Measurements from ENCODE around the gene ZNF175. TPM values are rescaled to one million over a fixed set of nuclear protein-coding genes. Genes with fewer than 3 reads are reported as not detected.

ZNF175 gene
- total and polyA plus RNA-seq, 10 of the 15 experiments (the other 5 are each of a cell fraction or from before 2014, with no cell fraction given): 1.5 to 12.0 (median 4.1) TPM

DNA sequence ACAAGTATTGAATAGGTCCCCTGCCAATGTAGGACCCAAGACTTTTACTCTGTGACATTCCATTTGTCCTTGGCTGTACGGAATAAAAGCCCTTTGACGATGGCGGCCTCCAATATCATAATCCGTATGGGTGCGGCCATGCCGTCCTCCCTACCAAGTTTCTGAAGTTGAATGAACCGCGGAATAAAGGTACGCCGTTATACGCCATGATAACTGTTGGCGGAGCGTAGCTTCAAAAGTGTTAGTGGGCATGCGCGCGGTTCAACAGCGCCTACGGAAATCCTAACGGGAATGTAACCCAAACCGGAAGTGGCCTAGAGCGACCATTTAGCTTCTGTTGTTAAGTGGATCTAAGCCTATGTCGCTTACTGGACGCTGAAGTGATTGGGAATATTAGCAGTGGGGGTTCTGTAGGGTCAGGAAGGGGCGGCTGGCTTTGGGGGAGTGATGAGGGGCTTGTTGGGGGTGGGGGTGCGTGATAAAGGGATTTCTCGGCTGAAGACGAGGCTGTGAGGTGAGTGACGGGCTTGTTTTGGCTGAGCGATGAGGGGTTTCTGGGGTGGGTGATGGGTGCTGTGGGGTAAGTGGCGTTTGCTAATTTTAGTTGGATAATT is at the start of gene ZNF175 (continued):
- TF ChIP-seq, protein P1, sequence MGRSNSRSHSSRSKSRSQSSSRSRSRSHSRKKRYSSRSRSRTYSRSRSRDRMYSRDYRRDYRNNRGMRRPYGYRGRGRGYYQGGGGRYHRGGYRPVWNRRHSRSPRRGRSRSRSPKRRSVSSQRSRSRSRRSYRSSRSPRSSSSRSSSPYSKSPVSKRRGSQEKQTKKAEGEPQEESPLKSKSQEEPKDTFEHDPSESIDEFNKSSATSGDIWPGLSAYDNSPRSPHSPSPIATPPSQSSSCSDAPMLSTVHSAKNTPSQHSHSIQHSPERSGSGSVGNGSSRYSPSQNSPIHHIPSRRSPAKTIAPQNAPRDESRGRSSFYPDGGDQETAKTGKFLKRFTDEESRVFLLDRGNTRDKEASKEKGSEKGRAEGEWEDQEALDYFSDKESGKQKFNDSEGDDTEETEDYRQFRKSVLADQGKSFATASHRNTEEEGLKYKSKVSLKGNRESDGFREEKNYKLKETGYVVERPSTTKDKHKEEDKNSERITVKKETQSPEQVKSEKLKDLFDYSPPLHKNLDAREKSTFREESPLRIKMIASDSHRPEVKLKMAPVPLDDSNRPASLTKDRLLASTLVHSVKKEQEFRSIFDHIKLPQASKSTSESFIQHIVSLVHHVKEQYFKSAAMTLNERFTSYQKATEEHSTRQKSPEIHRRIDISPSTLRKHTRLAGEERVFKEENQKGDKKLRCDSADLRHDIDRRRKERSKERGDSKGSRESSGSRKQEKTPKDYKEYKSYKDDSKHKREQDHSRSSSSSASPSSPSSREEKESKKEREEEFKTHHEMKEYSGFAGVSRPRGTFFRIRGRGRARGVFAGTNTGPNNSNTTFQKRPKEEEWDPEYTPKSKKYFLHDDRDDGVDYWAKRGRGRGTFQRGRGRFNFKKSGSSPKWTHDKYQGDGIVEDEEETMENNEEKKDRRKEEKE (IDR thresholded peaks at IDR 0.05): no peak
- TF ChIP-seq KDM1A (IDR thresholded peaks at IDR 0.05; ENCODE audit: borderline replicate concordance) (no peak), IKZF1 (conservative IDR thresholded peaks at IDR 0.05) (peak; percentile 100)

DNA sequence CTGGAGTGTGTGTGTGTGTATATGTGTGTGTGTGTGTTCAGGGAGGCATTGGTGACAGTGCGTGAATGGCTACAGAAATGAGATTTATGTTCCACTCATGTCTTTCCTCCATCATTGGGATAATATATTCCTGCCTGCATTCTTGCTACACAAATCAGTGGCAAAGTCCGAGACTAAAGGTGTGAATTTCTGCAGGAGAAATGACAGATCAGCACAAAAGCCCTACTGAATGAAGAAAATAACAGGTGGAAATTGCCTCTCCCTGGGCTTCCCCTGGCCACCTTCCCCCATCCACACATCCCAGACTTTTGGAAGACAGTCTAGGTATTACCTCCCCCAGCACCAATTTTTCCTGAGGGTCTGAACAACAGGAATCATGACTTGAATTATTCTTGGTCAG is 49.7 kb upstream of the ZNF175 start:
- intact Hi-C loops (cut with micrococcal nuclease; ENCODE audit: unreplicated experiment) (no loop called here), in situ Hi-C loops (cut with MboI) (no loop called here)
- Histone ChIP-seq H3K4me3 (no peak overlapping the region), H3K4me2 (ENCODE audit: control insufficient read depth, insufficient read depth) (no peak overlapping the region), H3K27me3 (replicated peaks in 1 of 2; ENCODE audit: control insufficient read depth in 2 of 2, insufficient read depth in 2 of 2, low read length in 1 of 2) (no peaks in the 10 kb centered on the region; a peak in 1 of 4 replicates), H3K36me3 (ENCODE audit: control insufficient read depth in 2 of 2, insufficient read depth in 2 of 2, low read length in 1 of 2) (no peaks in the 10 kb centered on the region), H3K9ac (ENCODE audit: control insufficient read depth, insufficient read depth, low read length) (no peak overlapping the region), H3K79me2 (ENCODE audit: control insufficient read depth, insufficient read depth, low read length) (no peaks in the 10 kb centered on the region), H4K20me1 (ENCODE audit: control insufficient read depth, insufficient read depth) (no peaks in the 10 kb centered on the region), H3K4me1 (ENCODE audit: control insufficient read depth, insufficient read depth, low read length) (no peaks in the 10 kb centered on the region), H3K9me3 (replicated peaks; ENCODE audit: control insufficient read depth, insufficient read depth, low read length) (no peaks in the 10 kb centered on the region), H3K27ac (ENCODE audit: control insufficient read depth, insufficient read depth) (no peak overlapping the region), H2AFZ (ENCODE audit: control insufficient read depth, low read depth, low read length) (no peak overlapping the region)
- no TSS peak for BruUV-seq (replicated peaks)
- 65% methylated on average over 2 of the region's 2 CpGs for WGBS (ENCODE audit: insufficient coverage, insufficient replicate concordance, low lambda C conversion rate, missing lambda C conversion rate)
- POLR2A ChIA-PET: no interaction called here
- no peak for ATAC-seq
- CTCF ChIA-PET: interaction anchor here (1.5 kb wide), 1 partner anchor 135 kb away, joined by 3 read pairs; no protein-coding TSS in a partner anchor
- SMC1A ChIA-PET (ENCODE audit: uncharacterized antibody, unreplicated experiment): no interaction called here
- RAD21 ChIA-PET (ENCODE audit: unreplicated experiment): no interaction called here
- no peak for DNase-seq (ENCODE audit: low read depth, low spot score)
- FAIRE-seq: no peak
- no peak for TF ChIP-seq POLR2AphosphoS2 (IDR thresholded peaks at IDR 0.05; ENCODE audit: low read depth, low read length)
- no peak for TF ChIP-seq ZSCAN29 (IDR thresholded peaks at IDR 0.05)
- TF ChIP-seq GABPA (IDR thresholded peaks at IDR 0.05; ENCODE audit: low read depth): no peak
- TF ChIP-seq, protein P2, sequence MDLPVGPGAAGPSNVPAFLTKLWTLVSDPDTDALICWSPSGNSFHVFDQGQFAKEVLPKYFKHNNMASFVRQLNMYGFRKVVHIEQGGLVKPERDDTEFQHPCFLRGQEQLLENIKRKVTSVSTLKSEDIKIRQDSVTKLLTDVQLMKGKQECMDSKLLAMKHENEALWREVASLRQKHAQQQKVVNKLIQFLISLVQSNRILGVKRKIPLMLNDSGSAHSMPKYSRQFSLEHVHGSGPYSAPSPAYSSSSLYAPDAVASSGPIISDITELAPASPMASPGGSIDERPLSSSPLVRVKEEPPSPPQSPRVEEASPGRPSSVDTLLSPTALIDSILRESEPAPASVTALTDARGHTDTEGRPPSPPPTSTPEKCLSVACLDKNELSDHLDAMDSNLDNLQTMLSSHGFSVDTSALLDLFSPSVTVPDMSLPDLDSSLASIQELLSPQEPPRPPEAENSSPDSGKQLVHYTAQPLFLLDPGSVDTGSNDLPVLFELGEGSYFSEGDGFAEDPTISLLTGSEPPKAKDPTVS (IDR thresholded peaks at IDR 0.05; ENCODE audit: low read depth, low read length): no peak
- TF ChIP-seq, protein P3, sequence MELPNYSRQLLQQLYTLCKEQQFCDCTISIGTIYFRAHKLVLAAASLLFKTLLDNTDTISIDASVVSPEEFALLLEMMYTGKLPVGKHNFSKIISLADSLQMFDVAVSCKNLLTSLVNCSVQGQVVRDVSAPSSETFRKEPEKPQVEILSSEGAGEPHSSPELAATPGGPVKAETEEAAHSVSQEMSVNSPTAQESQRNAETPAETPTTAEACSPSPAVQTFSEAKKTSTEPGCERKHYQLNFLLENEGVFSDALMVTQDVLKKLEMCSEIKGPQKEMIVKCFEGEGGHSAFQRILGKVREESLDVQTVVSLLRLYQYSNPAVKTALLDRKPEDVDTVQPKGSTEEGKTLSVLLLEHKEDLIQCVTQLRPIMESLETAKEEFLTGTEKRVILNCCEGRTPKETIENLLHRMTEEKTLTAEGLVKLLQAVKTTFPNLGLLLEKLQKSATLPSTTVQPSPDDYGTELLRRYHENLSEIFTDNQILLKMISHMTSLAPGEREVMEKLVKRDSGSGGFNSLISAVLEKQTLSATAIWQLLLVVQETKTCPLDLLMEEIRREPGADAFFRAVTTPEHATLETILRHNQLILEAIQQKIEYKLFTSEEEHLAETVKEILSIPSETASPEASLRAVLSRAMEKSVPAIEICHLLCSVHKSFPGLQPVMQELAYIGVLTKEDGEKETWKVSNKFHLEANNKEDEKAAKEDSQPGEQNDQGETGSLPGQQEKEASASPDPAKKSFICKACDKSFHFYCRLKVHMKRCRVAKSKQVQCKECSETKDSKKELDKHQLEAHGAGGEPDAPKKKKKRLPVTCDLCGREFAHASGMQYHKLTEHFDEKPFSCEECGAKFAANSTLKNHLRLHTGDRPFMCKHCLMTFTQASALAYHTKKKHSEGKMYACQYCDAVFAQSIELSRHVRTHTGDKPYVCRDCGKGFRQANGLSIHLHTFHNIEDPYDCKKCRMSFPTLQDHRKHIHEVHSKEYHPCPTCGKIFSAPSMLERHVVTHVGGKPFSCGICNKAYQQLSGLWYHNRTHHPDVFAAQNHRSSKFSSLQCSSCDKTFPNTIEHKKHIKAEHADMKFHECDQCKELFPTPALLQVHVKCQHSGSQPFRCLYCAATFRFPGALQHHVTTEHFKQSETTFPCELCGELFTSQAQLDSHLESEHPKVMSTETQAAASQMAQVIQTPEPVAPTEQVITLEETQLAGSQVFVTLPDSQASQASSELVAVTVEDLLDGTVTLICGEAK (IDR thresholded peaks at IDR 0.05; ENCODE audit: borderline replicate concordance): no peak
- no peak for TF ChIP-seq RBBP5 (conservative IDR thresholded peaks at IDR 0.05)
- TF ChIP-seq, protein P4, sequence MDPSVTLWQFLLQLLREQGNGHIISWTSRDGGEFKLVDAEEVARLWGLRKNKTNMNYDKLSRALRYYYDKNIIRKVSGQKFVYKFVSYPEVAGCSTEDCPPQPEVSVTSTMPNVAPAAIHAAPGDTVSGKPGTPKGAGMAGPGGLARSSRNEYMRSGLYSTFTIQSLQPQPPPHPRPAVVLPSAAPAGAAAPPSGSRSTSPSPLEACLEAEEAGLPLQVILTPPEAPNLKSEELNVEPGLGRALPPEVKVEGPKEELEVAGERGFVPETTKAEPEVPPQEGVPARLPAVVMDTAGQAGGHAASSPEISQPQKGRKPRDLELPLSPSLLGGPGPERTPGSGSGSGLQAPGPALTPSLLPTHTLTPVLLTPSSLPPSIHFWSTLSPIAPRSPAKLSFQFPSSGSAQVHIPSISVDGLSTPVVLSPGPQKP (IDR thresholded peaks at IDR 0.05; ENCODE audit: low read depth, low read length): no peak
- TF ChIP-seq, protein P5, sequence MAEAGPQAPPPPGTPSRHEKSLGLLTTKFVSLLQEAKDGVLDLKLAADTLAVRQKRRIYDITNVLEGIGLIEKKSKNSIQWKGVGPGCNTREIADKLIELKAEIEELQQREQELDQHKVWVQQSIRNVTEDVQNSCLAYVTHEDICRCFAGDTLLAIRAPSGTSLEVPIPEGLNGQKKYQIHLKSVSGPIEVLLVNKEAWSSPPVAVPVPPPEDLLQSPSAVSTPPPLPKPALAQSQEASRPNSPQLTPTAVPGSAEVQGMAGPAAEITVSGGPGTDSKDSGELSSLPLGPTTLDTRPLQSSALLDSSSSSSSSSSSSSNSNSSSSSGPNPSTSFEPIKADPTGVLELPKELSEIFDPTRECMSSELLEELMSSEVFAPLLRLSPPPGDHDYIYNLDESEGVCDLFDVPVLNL (IDR thresholded peaks at IDR 0.05; ENCODE audit: low read depth, low read length): no peak
- no peak for TF ChIP-seq PAX8 (IDR thresholded peaks at IDR 0.05)
